Prostate gland (tissue), 2 donors: ENCODE measurements around the gene C17orf50. TPM values are rescaled to one million over a fixed set of nuclear protein-coding genes. Genes with fewer than 3 reads are reported as not detected.
A peak's percentile ranks its signal among the peaks of the same experiment; 100 is the strongest.

ENCODE experiments used
- DNase-seq: peaks from one replicate; pipeline ENCODE4 v3.0.0-alpha.2; 2019; ENCODE audit warnings: low spot score
- H3K27ac ChIP-seq, 2 donors: fragments of 200-600 bp; sonication (generic); 2 replicates each; pipeline ENCODE4 v1.5.1; 2017 to 2019
- H3K27me3 ChIP-seq: fragments of 200-600 bp; sonication (generic); replicated peaks from 2 replicates; pipeline ENCODE4 v1.5.1; 2019; ENCODE audit not compliant: insufficient read depth
- H3K36me3 ChIP-seq, 2 donors: fragments of 200-600 bp; sonication (generic); 1 replicate in 1 of 2; 2 replicates in 1 of 2; pipeline versions ENCODE4 v1.5.1 to v1.8.1; 2017 to 2019
- H3K4me1 ChIP-seq: fragments of 200-600 bp; sonication (generic); replicated peaks from 2 replicates; pipeline ENCODE4 v1.5.1; 2019
- H3K4me3 ChIP-seq, 2 donors: fragments of 200-600 bp; sonication (generic); 2 replicates each; pipeline ENCODE4 v1.5.1; 2017 to 2019
- H3K9me3 ChIP-seq: fragments of 200-600 bp; sonication (generic); 2 replicates; pipeline ENCODE4 v1.5.1; 2017
- POLR2A ChIP-seq: fragments of 450-650 bp; IDR thresholded peaks from one replicate; pipeline ENCODE4 v1.6.1; 2016; ENCODE audit warnings: antibody characterized with exemption, mild to moderate bottlenecking
- POLR2AphosphoS5 ChIP-seq: sonication (generic); formaldehyde crosslinking; IDR thresholded peaks from one replicate; pipeline ENCODE4 v1.6.1; 2017; ENCODE audit warnings: antibody characterized with exemption
- WGBS: methylation state at CpG from one replicate; pipeline ENCODE4 v1.1.5; 2018; 5-methylcytosine and 5-hydroxymethylcytosine counted together
- intact Hi-C: fragments of 100-400 bp; cut with DNase I; formaldehyde crosslinking; loops from one replicate; pipeline ENCODE4 v1.14.2; 2022
- total RNA-seq, 2 donors: library from RNA; depleted of rRNA; stranded (reverse); fragments of >200 nt; gene quantifications; one replicate each; pipeline ENCODE4 v1.1.0, GENCODE V29; 2016
- TF ChIP-seq, protein P1 (sequence below), 4 experiments: fragments of 200-600 bp in 2 of 4; fragments of 450-650 bp in 2 of 4; sonication (generic) in 2 of 4; IDR thresholded peaks; 1 replicate in 3 of 4; 2 replicates in 1 of 4; pipeline ENCODE4 v1.5.1; 2016 to 2019; ENCODE audit warnings: antibody characterized with exemption in 4 of 4, mild to moderate bottlenecking in 2 of 4, moderate library complexity in 2 of 4

The C17orf50 gene
- total RNA-seq, 2 donors from 2014 or later: 15.8 TPM; not detected in 1

DNA sequence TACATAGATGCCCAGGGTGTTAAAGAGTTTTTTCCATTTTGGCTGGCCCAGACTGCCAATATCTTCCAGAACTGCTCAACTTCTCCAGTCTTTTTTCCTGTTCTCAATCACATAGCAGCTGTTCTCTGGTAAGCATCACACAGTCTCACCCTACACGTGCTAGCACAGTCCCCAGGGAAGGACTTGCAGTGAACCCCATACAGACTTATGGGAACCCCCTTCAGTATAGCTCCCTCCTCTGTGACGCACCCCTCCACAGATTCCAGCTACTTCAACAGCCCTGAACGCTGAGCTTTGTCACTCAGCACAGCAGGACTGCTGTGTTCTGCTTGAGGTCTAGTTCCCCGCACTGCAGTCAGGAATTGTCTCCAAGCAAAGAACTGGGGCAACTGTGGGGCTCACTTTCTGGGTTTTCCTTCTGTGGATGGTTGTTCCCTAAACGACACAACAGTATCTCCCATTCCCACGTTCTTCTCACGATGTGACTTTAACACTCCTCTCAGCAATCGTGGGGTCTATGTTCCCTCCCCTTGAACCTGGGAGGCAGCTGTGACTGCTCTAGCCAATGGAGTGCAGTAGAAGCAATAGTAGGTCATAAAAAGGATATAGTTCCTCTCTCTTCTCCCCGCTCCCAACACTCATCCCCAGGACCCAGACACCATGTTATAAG is 31.1 kb downstream of the C17orf50 start:
- Histone ChIP-seq H3K36me3 (no peaks in the 10 kb centered on the region), H3K4me3 (no peak overlapping the region), H3K9me3 (no peaks in the 10 kb centered on the region), H3K4me1 (no peaks in the 10 kb centered on the region), H3K27me3 (no peaks in the 10 kb centered on the region), H3K27ac (no peak overlapping the region)
- TF ChIP-seq, protein P1, sequence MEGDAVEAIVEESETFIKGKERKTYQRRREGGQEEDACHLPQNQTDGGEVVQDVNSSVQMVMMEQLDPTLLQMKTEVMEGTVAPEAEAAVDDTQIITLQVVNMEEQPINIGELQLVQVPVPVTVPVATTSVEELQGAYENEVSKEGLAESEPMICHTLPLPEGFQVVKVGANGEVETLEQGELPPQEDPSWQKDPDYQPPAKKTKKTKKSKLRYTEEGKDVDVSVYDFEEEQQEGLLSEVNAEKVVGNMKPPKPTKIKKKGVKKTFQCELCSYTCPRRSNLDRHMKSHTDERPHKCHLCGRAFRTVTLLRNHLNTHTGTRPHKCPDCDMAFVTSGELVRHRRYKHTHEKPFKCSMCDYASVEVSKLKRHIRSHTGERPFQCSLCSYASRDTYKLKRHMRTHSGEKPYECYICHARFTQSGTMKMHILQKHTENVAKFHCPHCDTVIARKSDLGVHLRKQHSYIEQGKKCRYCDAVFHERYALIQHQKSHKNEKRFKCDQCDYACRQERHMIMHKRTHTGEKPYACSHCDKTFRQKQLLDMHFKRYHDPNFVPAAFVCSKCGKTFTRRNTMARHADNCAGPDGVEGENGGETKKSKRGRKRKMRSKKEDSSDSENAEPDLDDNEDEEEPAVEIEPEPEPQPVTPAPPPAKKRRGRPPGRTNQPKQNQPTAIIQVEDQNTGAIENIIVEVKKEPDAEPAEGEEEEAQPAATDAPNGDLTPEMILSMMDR (IDR thresholded peaks at IDR 0.05): no peak
- TF ChIP-seq POLR2A (no peak), POLR2AphosphoS5 (no peak)
- intact Hi-C loops: no loop called here
- no peak for DNase-seq
- WGBS: 56% methylated on average over 9 of the region's 9 CpGs

DNA sequence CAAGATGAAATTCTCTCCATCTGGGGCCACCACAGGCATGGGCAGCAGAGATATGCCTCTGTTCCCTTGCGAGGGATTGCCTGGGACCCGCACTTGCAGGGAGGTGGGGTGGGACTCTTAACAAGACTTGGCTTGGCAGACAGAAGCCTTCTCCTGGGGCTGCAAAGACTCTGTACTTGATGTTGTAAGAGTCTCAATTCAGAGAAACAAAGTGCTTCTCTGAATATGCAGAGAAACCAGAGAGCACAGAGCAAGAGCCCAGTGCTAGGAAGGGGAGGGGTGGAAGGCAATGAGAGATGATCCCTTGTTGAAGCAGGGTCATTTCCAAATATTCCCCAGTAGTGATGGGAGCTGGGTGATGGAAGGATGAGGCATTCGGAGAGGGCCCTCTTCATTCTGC is 32.6 kb downstream of the C17orf50 start:
- Histone ChIP-seq H3K27ac (no peak overlapping the region), H3K4me1 (no peaks in the 10 kb centered on the region), H3K9me3 (no peaks in the 10 kb centered on the region), H3K4me3 (no peak overlapping the region), H3K27me3 (no peaks in the 10 kb centered on the region), H3K36me3 (no peaks in the 10 kb centered on the region)
- intact Hi-C loops: no loop called here
- DNase-seq: no peak
- 69% methylated on average over 3 of the region's 3 CpGs for WGBS
- TF ChIP-seq, protein P1 (IDR thresholded peaks at IDR 0.05): no peak
- TF ChIP-seq POLR2A: no peak

DNA sequence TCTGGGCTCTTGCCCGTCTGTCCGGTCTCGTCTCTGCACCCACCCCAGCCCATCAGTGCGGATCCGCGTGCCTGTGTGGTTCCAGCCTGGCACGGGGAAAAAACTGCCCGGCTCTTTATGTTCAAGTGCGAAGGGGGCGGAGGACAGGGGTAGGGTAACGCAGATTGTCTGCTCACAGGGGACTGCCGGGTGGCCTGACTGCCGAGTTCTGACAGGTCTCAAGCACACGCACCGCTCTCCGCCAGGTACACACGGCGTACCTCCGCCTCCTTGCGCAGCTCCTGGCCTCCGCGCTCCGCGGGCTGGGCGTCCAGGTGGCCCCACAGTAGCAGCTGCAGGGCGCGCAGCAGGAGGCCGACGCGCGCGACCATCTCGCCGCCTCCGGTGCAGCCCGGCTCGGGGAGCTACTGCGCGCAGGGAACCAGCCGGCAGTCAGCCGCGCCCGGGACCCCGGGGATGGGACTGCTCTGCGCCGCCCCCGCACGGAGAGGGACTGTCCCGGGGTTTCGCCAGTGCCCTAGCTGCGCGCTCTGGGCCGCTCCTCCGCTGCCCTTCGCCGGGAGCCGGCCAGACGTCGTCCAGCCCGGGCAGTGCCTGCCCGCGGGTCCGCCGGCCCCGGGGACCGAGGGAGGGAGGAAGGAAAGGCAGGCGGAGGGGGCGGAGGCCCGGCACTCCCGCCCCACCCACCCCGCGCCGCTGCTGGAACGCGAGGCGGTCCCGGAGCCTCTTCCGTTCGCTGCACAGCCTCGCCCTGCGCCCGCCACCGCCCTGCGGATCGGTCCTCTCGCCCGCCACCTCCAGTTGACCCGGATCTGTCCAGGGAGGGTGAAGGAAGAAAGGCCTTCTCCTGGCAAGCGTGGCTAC is 34.6 kb downstream of the C17orf50 start, which contains the start of gene MMP28:
TSS of gene MMP28 (minus strand) at position 635 of the 864 bp plus-strand sequence. CDS start at position 371, 264 bp downstream.
- peak; percentile 46 for TF ChIP-seq POLR2A
- no peak for TF ChIP-seq POLR2AphosphoS5
- TF ChIP-seq, protein P1 (IDR thresholded peaks at IDR 0.05): peak in 1 of 4 experiments; percentile 1
- H3K9me3 ChIP-seq: no peaks in the 10 kb centered on the region
- no peak for DNase-seq
- H3K4me3 ChIP-seq: peak within 1 kb of the TSS; percentile 46 to 48
- H3K4me1 ChIP-seq: no peaks in the 10 kb centered on the region
- no peaks in the 10 kb centered on the region for H3K36me3 ChIP-seq
- H3K27me3 ChIP-seq: no peaks in the 10 kb centered on the region
- peak within 1 kb of the TSS; percentile 24 to 25 for H3K27ac ChIP-seq
- WGBS: under 1% methylated on average over 60 of the region's 89 CpGs
- intact Hi-C loops: no loop called here

DNA sequence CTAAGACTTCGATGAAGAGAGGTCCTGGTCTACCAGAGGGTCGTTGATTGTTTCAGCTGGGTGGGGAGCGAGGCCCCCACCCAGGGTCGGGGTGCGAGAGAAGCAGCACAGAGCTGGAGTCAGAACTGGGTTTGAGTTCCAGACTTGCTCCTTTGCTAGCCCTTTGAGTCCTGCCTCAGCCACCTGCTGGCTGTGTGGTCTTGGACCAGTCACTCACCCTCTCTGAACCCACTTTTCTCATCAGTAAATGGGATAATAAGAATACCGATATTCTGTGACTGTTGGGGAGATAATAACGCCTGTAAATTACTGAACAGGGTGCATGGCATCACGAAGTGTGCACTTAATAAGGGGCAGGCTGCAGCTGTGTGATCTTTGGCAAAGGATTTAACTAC is 35.2 kb downstream of the C17orf50 start:
- intact Hi-C loops: no loop called here
- H3K4me3 ChIP-seq: peak overlapping the region; percentile 46 to 48
- WGBS: 31% methylated on average over 8 of the region's 8 CpGs
- H3K4me1 ChIP-seq: no peaks in the 10 kb centered on the region
- H3K27me3 ChIP-seq: no peaks in the 10 kb centered on the region
- peak overlapping the region in 1 of 2 donors; percentile 25 for H3K27ac ChIP-seq
- no peaks in the 10 kb centered on the region for H3K9me3 ChIP-seq
- no peak for DNase-seq
- TF ChIP-seq, protein P1 (IDR thresholded peaks at IDR 0.05): no peak
- TF ChIP-seq POLR2AphosphoS5: no peak
- TF ChIP-seq POLR2A: no peak
- H3K36me3 ChIP-seq: no peaks in the 10 kb centered on the region
